GM21717 (cell line): ENCODE data around the gene BCAM.
"Not testable (repeated sequence)": the region's sequence is repeated elsewhere in the genome, so short reads cannot be mapped to it uniquely, and the experiment has no call there.

ENCODE experiments used
- ATAC-seq: cut with Tn5 transposase; IDR thresholded peaks from one replicate; pipeline ENCODE4 v1.9.1; 2021; ENCODE audit warnings: mild to moderate bottlenecking, moderate library complexity; ENCODE audit not compliant: unreplicated experiment

BCAM gene

DNA sequence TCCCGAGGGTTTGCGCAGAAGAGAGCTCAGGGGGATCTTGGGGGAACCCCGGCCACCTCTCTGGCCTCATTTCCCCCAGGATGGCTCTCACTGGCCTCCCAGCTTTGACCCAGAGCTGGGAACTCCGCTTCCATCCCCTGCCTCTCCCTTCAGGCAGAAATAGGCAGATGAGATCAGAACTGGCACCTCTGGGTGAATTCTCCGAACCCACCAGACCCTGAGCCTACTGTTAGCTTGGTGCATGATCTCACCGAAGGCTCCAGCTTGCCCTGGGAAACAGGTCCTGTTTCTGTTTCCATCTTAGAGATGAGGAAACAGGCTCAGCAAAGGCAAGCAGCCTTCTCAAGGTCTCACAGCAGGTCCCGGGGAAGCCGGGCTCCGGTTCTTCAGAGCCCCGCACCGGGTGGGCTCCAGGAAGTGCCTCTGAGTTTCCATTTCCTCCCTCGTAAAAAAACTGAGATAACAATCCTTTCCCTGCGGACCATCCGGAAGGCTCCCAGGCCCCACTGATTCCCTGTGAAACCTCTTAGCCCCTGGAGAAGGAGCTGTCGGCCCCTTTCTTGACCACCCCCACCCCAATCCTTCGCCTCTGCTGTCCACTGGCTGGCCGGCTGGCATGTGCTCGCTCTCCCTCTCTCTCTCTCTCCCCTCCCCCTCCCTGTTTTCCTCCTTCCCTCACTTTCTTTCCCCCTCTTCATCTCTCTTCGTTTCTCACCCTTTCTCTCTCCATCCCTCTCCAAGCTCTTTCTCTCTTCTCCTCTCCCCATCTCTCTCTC, 39.3 kb downstream of the BCAM start:
- ATAC-seq = no peak

GRCh38 chr19:44848812-44849447, 40.0 kb downstream of the BCAM start:
- ATAC-seq = no peak

DNA sequence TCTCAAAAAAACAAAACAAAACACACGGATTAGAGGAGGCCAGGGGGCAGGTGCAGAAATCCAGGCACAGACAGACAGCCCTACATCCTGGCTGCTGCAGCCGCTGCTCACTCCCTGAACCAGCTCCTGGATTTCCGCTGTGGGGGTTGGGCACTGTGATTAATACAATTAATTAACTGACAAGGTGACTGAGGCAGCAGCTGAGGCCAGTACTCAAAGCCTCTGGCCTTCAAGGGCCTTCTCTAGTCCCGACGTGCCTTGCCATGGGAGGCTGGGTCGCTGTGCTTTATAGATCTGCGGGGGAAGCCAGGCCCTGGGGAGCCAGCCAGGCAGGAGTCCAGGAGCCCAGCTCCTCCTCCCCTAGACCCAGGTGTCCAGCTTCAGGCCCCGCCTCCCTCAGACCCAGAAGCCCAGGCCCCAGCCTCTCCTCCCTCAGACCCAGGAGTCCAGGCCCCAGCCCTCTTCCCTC, 41.8 kb downstream of the BCAM start:
- ATAC-seq = no peak

GRCh38 chr19:44851427-44851826, 42.5 kb downstream of the BCAM start:
- ATAC-seq = no peak

- no peak for ATAC-seq
These were observed 46.7 kb downstream of the BCAM start for GRCh38 chr19:44855606-44856005.

DNA sequence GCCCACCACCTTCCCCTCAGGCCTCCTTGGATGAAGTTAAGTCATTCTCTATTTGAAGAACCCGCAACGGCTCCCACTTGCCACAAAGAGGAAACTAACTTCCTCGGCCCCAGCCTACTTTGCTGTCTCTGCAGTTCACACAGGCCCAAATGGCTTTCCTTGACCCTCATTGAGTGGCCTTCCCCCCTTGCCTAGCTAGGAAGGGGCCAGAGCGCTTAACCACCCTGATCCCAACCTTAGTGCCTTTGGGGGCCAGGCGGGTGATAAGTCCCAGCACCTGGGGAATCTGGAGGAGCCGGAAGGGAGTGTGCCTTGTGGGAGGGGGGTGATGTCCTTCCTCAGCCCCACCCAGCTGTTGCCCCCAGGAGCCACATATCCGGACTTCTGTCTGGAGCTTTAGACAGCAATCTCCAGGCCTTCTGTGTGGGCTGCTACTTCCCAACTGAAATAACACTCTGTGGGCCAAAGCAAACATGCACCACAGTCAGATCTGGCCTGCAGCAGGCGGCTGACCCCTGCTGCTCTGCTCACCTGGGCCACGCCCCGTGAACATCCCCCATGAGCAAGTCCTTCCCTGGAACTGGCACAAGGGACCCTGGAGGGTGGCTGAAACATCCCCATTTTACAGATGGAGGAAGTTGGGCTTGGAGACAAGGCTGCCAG, 47.6 kb downstream of the BCAM start:
- ATAC-seq = no peak

- no peak for ATAC-seq
These were observed 48.9 kb downstream of the BCAM start for GRCh38 chr19:44857837-44858236.

- ATAC-seq = not testable (repeated sequence)
These were observed 52.7 kb downstream of the BCAM start for GRCh38 chr19:44861576-44861975.

- no peak for ATAC-seq
These were observed 55.1 kb downstream of the BCAM start for GRCh38 chr19:44863990-44864389.

DNA sequence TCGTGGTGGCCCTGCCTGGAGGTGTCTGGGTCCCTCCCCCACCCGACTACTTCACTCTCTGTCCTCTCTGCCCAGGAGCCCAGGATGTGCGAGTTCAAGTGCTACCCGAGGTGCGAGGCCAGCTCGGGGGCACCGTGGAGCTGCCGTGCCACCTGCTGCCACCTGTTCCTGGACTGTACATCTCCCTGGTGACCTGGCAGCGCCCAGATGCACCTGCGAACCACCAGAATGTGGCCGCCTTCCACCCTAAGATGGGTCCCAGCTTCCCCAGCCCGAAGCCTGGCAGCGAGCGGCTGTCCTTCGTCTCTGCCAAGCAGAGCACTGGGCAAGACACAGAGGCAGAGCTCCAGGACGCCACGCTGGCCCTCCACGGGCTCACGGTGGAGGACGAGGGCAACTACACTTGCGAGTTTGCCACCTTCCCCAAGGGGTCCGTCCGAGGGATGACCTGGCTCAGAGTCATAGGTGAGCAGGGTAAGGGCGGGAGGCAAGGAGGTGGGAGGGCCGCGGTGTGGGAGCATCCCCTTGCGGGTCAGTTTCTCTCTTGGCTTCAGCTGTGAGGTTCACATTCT, 56.4 kb downstream of the BCAM start:
- ATAC-seq = no peak

- no peak for ATAC-seq
These were observed 57.8 kb downstream of the BCAM start for GRCh38 chr19:44866664-44867063.

DNA sequence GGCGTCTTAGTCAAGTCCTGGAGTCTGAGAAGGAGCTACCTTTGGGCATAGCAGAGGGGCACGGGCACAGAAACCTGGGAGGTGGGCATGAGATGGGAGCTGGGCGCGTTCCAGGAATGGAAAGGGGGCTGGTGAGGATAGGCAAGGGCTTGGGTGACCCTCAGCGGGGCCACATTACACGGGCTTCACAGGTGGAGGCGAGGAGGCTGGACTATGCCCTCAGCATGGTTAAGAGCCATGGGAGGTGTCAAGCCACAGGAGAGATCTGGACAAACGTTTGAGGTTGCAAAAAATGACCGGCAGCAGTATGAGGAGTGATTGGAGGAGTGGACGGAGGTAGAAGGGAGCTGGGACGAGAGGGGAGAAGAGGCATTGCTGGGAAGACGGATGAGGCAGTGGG, 58.7 kb downstream of the BCAM start:
- no peak for ATAC-seq

DNA sequence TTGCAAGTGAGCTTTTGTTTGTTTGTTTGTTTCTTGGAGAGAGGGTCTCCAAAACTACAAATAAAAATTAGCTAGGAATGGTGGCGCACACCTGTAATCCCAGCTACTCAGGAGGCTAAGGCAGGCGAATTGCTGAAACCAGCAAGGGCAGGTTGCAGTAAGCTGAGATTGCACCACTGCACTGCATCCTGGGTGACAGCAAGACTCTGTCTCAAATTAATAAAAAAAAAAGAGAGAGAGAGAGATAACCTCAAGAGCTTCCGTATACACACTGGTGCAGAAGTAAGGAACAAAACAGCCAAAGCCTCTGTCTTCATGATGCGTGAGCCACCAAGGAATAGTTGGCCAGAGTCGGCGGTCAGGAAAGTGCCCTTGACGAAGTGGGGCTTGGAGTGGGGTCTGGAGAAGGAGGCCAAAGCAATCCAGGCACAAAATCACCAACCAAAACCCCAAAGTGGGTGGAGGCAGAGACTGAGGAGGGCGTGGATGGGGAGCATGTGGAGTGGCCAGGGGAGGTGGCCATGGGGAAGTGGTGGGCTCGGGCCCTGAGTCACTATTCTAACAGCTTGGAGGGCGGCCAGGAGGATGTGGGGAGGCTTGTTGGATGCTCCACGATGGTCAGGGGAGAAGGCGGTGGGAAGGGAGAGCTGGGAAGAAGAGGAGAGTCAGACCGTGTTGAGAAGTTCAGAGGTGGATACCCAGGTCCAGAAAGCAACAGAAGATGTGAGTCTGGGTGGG, 61.0 kb downstream of the BCAM start:
- ATAC-seq = no peak
